ENCODE data around the gene MX2. TPM values are rescaled to one million over a fixed set of nuclear protein-coding genes. Genes with fewer than 3 reads are reported as not detected.

The MX2 gene
- total RNA-seq, 6 experiments from 2014 or later, result 0.11 to 0.61 (median 0.36) TPM; not detected in 1

GRCh38 chr21:41370840-41371684 lies 9.2 kb downstream of the MX2 start:
- Mint-ChIP-seq H3K27me3 (ENCODE audit: insufficient read depth) (peaks cover 22% of the 10 kb centered on the region), H3K4me1 (ENCODE audit: low read depth) (no peaks in the 10 kb centered on the region; the same call in 1 of the 2 replicates), H3K36me3 (ENCODE audit: low read depth) (no peaks in the 10 kb centered on the region), H3K4me3 (no peak overlapping the region), H3K27ac (no peak overlapping the region), H3K9me3 (no peaks in the 10 kb centered on the region; the same call in 1 of the 2 replicates)
- no peak for DNase-seq
- TF ChIP-seq, protein P1, sequence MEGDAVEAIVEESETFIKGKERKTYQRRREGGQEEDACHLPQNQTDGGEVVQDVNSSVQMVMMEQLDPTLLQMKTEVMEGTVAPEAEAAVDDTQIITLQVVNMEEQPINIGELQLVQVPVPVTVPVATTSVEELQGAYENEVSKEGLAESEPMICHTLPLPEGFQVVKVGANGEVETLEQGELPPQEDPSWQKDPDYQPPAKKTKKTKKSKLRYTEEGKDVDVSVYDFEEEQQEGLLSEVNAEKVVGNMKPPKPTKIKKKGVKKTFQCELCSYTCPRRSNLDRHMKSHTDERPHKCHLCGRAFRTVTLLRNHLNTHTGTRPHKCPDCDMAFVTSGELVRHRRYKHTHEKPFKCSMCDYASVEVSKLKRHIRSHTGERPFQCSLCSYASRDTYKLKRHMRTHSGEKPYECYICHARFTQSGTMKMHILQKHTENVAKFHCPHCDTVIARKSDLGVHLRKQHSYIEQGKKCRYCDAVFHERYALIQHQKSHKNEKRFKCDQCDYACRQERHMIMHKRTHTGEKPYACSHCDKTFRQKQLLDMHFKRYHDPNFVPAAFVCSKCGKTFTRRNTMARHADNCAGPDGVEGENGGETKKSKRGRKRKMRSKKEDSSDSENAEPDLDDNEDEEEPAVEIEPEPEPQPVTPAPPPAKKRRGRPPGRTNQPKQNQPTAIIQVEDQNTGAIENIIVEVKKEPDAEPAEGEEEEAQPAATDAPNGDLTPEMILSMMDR (IDR thresholded peaks at IDR 0.05), result no peak

DNA sequence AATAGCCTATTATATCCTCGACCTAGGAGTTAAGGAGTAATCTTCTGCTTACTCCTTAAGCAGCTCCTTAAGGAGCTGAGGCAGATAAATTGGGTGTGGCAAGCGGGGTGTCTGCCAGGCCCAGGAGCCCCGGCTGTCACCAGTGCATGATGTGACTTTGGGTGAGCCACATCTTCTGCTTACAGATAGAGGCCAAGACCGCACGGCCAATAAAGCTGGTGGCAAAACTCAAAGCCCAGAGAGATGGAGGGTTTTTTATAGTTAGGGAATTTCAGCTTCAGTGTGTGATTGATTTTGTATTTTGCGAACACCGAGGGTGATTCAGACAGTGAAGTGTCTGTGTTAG lies 9.8 kb downstream of the MX2 start:
- no peaks in the 10 kb centered on the region; the same call in 1 of the 2 replicates for H3K9me3 Mint-ChIP-seq
- H3K27ac Mint-ChIP-seq, result no peak overlapping the region
- DNase-seq, result no peak
- TF ChIP-seq, protein P1 (IDR thresholded peaks at IDR 0.05), result no peak
- H3K4me3 Mint-ChIP-seq, result no peak overlapping the region
- no peaks in the 10 kb centered on the region; the same call in 1 of the 2 replicates for H3K4me1 Mint-ChIP-seq (ENCODE audit: low read depth)
- no peaks in the 10 kb centered on the region for H3K36me3 Mint-ChIP-seq (ENCODE audit: low read depth)
- peaks cover 22% of the 10 kb centered on the region for H3K27me3 Mint-ChIP-seq (ENCODE audit: insufficient read depth)

GRCh38 chr21:41373253-41373652 lies 11.4 kb downstream of the MX2 start:
- H3K4me3 Mint-ChIP-seq, result no peak overlapping the region
- H3K4me1 Mint-ChIP-seq (ENCODE audit: low read depth), result no peaks in the 10 kb centered on the region
- no peaks in the 10 kb centered on the region for H3K36me3 Mint-ChIP-seq (ENCODE audit: low read depth)
- TF ChIP-seq, protein P1 (IDR thresholded peaks at IDR 0.05), result no peak
- H3K9me3 Mint-ChIP-seq, result no peaks in the 10 kb centered on the region; the same call in 1 of the 2 replicates
- no peak for DNase-seq
- peaks cover 19% of the 10 kb centered on the region for H3K27me3 Mint-ChIP-seq (ENCODE audit: insufficient read depth)
- H3K27ac Mint-ChIP-seq, result no peak overlapping the region

- H3K4me3 Mint-ChIP-seq, result no peak overlapping the region
- DNase-seq, result no peak
- TF ChIP-seq, protein P1 (IDR thresholded peaks at IDR 0.05), result no peak
- peaks cover 17% of the 10 kb centered on the region for H3K27me3 Mint-ChIP-seq (ENCODE audit: insufficient read depth)
- no peak overlapping the region for H3K27ac Mint-ChIP-seq
- no peaks in the 10 kb centered on the region for H3K36me3 Mint-ChIP-seq (ENCODE audit: low read depth)
- H3K9me3 Mint-ChIP-seq, result no peaks in the 10 kb centered on the region; the same call in 1 of the 2 replicates
- no peaks in the 10 kb centered on the region for H3K4me1 Mint-ChIP-seq (ENCODE audit: low read depth)
Observed at GRCh38 chr21:41373763-41374162, 11.9 kb downstream of the MX2 start.

- TF ChIP-seq, protein P1 (IDR thresholded peaks at IDR 0.05), result peak; percentile 19; the same call in 1 of the 2 replicates
- Mint-ChIP-seq H3K4me1 (ENCODE audit: low read depth) (no peaks in the 10 kb centered on the region), H3K27me3 (ENCODE audit: insufficient read depth) (peaks cover 14% of the 10 kb centered on the region), H3K9me3 (no peaks in the 10 kb centered on the region; the same call in 1 of the 2 replicates), H3K36me3 (ENCODE audit: low read depth) (no peaks in the 10 kb centered on the region), H3K27ac (no peak overlapping the region), H3K4me3 (no peak overlapping the region)
- no peak for DNase-seq
Observed at GRCh38 chr21:41374177-41374712, 12.4 kb downstream of the MX2 start.
